NCI-H1417 (cell line): ENCODE measurements around the gene ABHD1.
"Not testable (repeated sequence)": the region's sequence is repeated elsewhere in the genome, so short reads cannot be mapped to it uniquely, and the experiment has no call there.

ENCODE experiments used
- DNase-seq, 3 experiments: peaks; one replicate each; lab custom pipeline; 2025; lab: John Stamatoyannopoulos, UW

The ABHD1 gene

DNA sequence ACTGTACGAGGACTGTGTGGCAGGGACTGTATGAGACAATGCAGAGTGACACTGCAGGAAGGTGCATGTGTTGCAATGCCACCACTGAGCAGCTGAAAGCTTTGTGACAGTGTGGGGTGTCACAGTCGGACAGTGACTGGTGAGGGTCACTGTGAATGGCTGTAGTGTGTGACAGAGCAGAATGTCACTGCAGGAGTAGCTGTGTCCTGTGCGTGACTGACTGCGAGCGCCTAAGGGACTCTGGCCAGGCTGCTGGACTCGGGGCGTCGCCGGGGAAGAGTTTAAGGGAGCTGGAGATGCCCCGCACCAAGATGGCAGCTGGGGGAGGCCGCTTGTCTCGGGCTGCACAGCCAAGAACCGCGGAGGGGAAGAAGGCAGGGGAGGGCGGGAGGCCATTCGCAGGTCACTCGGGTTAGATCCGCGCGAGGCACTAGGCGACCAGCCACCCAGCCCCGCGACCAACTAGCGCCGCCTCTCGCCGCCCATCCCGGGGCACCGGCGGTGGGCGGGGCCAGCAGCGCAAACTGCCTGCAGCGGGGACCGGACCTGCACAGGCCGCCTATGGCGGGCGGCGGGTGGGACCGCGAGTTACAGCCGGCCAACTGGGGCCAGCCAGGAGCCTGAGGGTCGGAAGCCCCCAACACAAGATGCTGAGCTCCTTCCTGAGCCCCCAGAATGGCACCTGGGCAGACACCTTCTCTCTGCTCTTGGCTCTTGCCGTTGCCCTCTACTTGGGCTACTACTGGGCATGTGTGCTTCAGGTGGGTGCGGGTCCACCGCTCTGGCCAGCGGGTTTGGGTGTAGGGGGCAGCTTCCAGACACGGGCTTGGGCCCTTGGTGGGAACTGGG, at the start of gene ABHD1:
ABHD1 (plus strand) TSS at position 514 of the 849 bp plus-strand sequence; CDS start at position 648, 134 bp downstream.
- DNase-seq = peak; percentile 40 to 42 (median 40)

GRCh38 chr2:27074738-27075565, 48.7 kb upstream of the ABHD1 start:
- DNase-seq = peak in 1 of 3 experiments; percentile 33

DNA sequence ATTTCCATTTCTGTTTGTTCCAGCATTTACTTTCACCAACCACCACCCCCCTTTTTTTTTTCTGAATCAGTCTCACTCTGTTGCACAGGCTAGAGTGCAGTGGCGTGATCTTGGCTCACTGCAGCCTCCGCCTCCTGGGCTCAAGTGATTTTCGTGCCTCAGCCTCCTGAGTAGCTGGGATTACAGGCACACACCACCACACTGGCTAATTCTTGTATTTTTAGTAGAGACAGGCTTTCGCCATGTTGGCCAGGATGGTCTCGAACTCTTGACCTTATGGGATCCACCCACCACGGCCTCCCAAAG, 48.1 kb upstream of the ABHD1 start:
- DNase-seq = not testable (repeated sequence)

DNA sequence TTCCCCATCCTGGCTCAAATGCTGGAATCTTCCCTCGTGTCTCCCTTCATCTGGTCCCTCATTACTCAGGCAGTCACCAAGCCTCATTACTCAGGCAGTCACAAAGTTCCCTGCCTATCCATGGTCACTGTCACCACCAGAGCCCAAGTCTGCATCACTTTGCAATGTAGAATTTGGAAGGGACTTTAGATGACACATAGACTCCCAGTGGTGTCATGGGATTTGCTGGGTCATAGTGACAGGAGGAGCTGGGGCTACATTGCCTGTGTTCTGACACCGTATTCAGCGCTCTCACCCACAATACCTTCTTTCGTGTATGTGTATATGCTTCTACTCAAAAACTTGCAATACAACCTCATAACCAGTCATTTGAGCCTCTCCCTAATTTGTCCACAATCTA, 47.3 kb upstream of the ABHD1 start:
- DNase-seq = no peak

DNA sequence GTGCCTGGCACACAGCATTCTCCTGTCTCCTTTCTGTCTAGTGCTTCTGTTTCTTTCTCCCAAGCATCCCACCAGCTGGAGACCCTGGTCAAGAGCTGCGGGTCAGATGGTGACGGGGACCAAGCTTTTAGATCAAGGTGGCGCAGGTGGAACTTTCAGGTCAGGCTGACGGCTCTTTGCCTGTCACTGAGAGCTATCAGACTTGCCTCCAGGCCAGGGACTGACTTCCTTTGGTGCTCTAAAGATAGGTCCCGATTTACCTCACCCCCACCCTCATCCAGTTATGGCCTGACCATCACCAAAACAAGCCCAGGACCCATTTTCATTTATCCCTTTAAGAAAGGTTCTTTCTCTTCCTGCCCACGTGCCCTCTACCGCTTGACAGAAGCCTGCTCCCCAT, 46.4 kb upstream of the ABHD1 start:
- DNase-seq = no peak

DNA sequence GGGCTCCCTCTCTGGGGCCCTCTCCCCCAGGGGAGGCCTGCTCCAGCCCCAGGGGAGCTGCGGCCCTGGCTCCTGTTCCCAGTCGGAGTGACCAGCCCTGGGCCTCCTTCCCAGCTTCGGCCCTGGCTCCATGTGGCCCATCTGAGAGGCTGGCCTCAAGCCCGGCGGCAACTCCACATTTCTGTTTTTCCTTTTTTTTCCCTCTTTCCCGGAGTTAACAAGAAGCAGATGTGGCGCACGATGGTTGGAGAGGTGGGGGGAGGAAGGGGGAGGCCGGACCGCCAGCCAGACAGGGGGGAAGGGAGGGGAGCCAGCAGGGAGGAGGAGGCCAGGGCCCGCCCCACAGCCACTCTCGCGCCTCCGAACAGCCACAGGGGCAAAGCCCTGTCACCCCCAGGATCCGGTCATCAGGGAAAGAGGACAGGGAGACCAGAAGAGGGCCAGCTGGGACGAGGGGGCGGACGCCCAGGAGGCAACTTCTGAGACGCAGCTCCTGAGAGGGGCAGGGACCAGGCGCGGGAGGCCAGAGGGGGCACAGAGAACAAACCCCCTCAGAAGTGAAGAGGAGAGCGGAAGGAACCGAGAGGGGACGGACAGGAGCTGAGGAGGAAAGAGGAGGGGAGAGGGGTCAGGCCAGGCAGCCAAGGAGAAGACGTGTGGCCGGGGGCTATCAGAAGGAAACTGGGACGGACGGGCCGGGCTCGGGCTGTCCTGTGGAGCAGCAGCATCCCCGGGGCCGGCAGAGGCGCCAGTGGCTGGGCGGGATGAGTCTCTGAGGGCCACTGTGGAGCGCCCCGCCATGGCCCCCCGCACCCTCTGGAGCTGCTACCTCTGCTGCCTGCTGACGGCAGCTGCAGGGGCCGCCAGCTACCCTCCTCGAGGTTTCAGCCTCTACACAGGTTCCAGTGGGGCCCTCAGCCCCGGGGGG, 45.1 kb upstream of the ABHD1 start, which contains the start of gene EMILIN1:
EMILIN1 (plus strand) TSS at position 349 of the 928 bp plus-strand sequence; CDS start at position 800, 451 bp downstream.
- no peak for DNase-seq

DNA sequence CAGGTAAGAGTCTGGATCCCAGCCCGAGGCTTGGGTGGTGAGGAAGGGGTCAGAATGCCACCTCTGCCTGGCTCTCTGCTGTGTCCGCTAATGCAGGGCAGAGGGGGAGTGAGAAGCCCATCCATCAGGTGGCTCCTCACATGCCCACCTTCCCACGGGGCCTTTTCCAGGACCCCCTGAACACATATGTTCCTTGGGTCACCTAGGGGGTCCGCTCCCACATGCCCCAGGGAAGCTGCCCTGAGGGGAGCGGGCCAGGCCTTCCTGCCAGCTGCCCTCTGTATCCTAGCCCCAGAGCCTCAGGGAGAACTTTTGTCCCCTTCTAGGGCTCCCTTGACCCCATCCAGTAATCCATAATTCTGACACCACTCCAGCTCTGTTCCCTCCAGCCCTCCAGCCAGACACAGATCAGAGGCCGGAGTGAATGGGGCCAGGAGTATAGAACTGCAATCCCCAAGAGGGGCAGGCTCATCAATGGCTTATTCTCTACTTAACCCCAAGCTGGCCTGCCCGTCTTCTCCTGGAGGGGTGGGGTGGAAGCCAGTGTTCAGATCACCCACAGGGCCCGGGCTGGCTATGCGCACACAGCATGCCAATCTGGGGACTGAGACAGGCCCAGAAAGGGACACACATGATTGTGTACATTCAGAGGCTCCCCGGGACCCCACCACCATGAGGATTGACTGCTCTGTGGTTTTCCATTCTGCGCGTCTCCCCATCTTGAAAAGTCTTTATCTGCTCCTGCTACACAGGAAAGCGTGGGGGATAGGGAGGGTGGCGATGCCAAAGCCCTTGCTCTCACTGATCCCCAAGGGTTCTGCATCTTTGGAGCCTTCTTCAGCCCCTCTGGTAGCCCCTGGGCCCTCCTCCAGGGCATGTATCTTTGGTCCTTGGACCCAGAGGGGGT, 44.1 kb upstream of the ABHD1 start:
- no peak for DNase-seq

DNA sequence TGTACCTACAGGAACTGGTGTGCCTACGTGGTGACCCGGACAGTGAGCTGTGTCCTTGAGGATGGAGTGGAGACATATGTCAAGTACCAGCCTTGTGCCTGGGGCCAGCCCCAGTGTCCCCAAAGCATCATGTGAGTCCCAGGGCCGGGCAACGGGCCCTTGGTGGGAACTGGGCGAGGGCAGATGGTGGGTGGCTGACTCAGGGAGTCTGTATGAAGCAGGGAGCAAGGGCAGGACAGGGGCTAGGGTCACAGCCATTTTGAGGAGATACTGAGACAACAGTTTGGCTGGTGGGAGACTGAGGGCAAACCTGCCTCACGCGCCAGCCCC, 43.5 kb upstream of the ABHD1 start:
- DNase-seq = no peak

- DNase-seq = no peak
Observed at GRCh38 chr2:27080603-27080936, 43.0 kb upstream of the ABHD1 start.

DNA sequence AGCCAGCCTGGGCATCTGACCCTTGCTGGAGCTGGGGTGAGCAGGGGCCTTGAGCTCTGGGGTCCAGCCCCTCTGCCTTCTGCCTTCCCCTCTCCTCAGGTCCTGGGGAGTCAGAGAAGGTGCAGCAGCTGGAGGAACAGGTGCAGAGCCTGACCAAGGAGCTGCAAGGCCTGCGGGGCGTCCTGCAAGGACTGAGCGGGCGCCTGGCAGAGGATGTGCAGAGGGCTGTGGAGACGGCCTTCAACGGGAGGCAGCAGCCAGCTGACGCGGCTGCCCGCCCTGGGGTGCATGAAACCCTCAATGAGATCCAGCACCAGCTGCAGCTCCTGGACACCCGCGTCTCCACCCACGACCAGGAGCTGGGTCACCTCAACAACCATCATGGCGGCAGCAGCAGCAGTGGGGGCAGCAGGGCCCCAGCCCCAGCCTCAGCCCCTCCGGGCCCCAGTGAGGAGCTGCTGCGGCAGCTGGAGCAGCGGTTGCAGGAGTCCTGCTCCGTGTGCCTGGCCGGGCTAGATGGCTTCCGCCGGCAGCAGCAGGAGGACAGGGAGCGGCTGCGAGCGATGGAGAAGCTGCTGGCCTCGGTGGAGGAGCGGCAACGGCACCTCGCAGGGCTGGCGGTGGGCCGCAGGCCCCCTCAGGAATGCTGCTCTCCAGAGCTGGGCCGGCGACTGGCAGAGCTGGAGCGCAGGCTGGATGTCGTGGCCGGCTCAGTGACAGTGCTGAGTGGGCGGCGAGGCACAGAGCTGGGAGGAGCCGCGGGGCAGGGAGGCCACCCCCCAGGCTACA, 41.4 kb upstream of the ABHD1 start:
- no peak for DNase-seq

- no peak for DNase-seq
Observed at GRCh38 chr2:27082773-27083409, 40.7 kb upstream of the ABHD1 start.

DNA sequence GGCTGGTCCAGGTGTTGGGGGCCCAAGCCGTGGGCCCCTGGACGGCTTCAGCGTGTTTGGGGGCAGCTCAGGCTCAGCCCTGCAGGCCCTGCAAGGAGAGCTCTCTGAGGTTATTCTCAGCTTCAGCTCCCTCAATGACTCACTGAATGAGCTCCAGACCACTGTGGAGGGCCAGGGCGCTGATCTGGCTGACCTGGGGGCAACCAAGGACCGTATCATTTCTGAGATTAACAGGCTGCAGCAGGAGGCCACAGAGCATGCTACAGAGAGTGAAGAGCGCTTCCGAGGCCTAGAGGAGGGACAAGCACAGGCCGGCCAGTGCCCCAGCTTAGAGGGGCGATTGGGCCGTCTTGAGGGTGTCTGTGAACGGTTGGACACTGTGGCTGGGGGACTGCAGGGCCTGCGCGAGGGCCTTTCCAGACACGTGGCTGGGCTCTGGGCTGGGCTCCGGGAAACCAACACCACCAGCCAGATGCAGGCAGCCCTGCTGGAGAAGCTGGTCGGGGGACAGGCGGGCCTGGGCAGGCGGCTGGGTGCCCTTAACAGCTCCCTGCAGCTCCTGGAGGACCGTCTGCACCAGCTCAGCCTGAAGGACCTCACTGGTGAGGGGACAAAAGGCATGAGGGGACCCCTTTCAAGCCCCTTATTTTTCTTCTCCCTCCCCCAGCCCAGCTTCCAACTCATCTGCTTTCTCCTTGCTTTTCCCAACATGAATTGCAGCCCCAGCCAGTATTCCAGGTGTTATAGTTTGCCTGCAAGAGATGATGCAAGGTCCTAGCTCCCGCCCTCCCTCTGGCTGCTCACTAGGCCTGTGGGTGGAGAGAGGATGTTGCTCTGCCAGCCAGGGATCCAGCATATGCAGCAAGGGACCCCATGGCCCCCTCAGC, 40.0 kb upstream of the ABHD1 start:
- DNase-seq = no peak

DNA sequence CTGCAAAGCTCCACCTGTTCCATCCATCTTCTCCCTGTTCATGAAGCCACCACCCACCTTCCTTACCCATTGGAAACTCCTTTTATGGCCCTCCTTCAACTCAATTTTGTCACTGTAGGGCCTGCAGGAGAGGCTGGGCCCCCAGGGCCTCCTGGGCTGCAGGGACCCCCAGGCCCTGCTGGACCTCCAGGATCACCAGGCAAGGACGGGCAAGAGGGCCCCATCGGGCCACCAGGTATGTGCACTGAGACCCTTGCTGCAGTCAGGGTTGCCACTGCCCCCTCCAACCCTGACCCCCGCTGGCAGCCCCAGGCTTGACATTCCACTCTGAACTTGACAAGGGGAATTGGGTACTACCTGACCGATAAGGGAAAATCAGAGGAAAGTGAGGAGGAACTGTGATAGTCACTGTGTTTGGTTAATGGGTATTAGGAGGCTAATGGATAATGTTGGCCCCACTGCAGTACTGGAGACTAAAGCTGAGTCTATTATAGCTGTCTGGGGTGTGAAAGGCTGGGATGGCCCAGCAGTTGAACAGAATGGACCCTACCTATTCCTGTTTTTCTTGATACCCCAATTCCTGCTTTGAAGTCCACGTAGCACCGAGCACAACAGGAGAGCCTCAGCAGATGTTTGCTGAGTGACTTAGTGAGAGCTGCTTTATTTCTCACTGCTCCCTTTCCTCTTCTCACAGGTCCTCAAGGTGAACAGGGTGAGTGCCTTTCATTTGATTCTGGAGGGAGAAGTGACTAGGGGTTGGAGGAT, 39.1 kb upstream of the ABHD1 start:
- DNase-seq = no peak

GRCh38 chr2:27085062-27085672, 38.4 kb upstream of the ABHD1 start:
- DNase-seq = no peak

GRCh38 chr2:27085673-27086089, 37.9 kb upstream of the ABHD1 start:
- peak in 2 of 3 experiments; percentile 70 to 79 for DNase-seq

DNA sequence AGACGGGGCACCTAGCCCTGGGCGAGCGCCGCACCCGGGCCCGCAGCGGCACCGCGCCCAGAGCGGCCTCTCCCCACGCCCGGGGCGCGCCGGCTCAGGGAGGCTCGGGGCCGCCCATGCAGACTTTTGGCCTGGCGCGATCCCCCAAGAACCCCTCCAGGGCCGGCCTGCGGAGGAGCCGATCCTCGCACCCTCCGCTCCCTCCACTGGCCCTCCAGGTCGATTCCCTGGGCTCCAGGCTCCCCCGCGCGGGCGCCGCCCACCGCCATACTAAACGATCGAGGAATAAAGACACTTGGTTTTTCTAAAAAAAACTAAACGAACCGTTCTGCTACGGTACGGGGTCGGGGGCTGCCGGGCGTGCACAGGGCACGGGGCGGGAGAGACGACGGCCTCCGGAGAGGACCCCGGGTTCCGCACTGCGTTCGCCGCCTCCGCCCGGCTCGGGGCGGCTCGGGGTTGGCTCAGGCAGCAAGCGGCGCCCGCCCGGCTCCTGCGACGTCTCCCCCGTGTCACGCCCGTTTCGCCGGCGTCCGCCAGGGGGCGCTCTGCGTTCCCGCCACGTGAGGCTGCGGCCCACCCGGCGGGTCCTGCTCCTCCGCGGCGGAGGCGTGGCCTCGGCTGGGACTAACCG, 37.4 kb upstream of the ABHD1 start:
- peak; percentile 97 to 98 (median 97) for DNase-seq
